ENCODE results near the gene RNU6-1.

Gene RNU6-1

DNA sequence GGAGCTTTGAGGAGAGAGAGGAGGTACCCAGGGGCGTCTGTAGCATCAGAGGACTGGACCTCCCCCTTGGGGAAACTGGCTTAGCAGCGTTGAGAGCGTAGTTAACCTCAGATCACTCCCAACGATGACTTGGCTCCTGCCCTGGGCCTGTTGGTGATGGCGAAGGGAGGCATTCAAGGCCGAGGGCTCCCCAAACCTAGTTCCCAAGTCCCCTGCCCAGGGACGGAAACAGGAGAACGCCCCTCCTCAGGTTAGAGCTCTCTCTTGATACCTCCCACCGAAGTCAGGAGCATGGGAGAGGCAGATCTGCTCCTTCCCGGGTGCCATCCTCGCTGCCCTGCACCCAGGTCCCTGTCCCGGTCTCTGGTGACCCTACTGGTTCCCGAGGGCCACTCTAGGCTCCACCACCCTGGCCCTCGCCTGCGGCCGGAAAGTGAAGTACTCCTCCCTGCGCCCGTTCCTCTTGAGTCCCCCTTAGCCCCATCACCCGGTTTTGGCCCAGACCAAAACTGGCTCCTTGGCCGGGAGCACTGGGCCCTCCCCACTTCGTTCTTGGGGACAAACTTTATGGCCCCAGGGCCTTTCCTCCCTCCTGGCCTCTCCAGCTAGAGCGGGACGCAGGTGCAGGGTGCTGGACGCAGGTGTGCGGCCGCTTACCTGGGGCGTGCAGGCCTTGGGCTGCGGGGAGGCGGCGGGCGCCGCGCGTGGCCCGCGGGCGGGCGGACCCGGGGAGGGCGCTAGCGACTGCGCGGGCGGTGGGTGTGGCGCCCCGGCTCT lies 17.1 kb downstream of the RNU6-1 start:
- no peak for DNase-seq (ENCODE audit: low read depth in 2 of 3, low spot score in 1 of 3)

DNA sequence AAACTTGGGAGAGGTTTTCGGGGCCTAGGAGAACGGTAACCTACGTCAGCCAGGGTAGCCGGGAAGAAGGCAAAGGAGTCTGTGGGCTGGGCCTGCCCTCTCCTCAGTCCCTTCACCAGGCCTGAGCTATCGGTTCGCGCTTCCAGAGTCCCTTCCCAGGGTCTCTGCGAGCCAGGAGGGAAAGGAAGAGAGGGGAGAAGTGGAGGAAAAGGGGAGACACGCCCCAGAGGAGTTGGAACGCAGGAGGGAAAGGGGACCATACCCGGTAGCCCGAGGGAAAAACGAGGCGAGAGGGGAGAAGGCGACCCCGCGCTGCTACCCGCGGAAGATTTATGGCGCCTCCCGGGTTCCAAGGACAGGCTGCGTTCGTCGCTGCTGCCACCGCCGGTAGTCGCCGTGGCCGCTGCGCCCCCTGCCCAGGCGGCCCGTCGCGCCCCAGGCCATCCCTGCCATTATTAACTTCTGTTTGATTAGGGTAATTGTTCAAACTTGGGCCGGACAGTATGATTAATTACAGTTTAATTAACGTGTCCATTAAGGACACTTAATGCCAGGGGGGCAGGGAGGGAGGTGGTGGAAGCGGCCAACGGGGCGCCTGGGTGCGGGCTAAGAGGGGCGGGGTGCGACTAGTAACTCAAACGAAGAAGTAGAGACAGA lies 17.9 kb downstream of the RNU6-1 start:
- no peak for DNase-seq (ENCODE audit: low read depth in 2 of 3, low spot score in 1 of 3)

DNA sequence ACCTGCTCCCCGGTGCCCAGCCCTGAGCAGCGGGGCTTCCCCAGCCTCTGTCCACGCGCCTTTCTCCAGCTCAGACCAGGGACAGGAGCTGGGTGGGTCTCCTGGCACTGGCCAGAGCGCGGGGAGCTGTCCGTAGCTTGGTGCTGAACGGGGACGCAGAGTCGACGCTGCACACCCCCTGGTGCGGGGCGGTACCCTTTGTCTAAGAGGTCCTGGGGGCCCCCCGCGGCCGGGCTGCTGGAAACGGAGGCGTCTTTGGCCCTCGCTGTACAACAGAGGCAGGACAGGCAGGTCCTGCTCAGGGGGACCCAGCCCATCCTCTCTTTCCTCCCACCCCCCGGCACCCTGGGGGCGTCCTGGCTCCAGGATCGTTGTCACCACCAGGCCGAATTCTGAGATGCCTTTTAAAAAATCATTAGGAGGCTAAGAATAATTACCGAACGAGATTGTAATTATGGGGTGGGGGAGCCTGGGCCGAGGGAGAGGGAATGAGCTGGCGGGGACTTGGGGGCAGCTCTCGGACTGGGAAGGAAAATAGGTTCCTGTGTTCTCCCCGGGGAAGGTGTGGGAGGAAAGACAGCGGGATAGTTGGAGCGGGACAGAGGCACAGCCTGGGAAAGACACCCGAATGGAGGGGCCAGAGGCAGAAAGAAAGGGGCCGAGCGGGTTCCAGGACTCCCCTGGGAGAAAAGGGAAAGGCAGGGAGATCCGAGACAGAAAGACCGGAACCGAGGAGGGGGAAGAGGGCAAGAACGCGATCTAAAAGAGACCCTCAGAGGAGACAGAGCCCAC lies 18.7 kb downstream of the RNU6-1 start:
- DNase-seq (ENCODE audit: low read depth in 2 of 3, low spot score in 1 of 3): no peak

DNA sequence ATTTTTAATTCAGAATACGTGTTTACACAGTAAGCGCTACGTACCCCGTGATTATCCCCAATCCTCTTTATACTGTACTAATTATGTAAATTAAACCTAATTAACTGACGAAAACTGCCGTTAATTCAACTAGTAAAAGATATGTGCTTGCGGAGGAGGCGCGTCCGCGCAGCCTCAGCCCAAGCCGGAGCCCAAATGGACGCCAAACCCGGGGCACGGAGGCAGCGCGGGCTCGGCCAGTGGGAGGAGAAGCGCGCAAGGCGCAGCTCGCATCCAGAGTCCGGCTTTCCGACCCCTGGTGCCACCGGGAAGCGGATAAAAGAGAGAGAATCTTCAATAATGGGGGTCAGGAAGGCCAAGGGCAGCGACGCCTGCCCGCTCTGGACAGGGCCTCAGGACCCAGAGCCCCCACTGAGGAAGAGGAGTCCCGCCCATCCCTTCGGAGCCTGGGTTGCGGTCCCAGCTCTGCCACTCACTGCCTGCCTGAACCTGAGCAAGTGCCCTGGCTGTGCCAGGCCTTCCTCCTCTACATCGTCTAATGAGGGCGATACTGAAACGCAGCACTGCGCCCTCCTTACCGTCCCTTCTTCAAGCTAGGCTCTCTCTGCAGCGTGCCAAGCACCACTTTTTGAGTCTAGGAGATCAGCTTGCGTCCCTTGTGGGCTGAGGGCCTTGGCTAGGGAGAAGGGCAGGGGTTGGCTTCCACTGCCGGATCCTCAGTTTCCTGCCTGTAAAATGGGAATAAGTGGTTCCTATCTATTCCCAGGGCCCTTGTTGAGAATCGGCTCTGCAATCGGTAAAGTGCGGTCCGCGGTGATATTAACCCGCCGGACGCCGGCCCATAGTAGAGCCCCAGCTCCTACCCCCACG lies 19.5 kb downstream of the RNU6-1 start:
- no peak for DNase-seq (ENCODE audit: low read depth in 2 of 3, low spot score in 1 of 3)

DNA sequence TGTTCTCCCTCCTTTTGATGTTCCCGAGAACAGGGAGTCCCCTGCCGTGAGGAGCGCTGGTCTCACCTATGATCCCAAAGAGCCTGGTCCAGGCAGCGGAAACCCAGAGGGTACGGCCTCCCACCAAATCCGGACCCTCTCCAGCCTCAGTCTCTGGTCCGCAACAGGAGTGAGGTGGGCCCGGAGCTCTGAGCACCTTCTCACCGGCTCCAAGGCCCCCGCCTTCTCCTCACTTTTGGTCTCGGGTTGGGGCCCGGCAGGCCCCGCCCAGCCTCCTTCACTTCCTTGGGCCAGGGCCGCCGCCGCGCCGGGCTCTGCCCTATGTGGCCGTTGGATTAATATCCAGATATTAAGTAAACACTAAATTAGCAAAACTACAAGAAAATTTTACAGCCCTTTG lies 20.2 kb downstream of the RNU6-1 start:
- DNase-seq (ENCODE audit: low read depth in 2 of 3, low spot score in 1 of 3): no peak

DNA sequence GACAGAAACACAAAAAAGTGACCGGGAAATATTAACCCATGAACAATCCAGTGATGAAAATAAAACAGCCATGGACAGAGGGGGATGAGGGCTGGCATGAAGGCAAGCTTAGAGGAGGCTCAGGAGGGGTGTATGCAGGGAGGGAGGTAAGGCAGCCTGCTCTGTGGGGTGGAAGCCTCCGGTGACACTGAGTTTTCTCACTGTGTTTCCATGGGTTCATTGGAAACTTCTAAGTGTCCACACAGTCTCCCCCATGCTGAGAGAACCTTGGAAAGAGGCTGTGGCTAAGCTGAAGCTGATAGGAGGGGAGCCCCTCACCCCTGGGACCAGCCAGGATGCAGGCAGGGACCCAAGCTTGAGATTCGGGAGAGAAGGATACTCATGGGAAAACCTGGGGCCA lies 21.4 kb downstream of the RNU6-1 start:
- DNase-seq (ENCODE audit: low read depth in 2 of 3, low spot score in 1 of 3): no peak

DNA sequence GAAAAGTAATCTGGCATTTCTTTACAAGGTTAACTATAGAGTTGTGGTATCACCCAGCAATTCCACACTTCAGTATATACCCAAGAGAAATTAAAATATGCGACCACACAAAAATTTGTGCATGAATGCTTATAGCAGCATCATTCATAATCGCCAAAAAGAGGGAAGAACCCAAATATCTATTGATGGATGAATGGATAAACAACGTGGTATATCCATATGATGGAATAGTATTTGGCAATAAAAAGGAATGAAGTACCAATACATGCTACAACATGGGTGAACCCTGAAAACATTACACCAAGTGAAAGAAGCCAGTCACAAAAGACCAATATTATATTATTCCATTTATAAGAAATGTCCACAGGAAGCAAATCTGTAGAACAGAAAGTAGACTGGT lies 23.2 kb downstream of the RNU6-1 start:
- DNase-seq (ENCODE audit: low read depth in 2 of 3, low spot score in 1 of 3): no peak

DNA sequence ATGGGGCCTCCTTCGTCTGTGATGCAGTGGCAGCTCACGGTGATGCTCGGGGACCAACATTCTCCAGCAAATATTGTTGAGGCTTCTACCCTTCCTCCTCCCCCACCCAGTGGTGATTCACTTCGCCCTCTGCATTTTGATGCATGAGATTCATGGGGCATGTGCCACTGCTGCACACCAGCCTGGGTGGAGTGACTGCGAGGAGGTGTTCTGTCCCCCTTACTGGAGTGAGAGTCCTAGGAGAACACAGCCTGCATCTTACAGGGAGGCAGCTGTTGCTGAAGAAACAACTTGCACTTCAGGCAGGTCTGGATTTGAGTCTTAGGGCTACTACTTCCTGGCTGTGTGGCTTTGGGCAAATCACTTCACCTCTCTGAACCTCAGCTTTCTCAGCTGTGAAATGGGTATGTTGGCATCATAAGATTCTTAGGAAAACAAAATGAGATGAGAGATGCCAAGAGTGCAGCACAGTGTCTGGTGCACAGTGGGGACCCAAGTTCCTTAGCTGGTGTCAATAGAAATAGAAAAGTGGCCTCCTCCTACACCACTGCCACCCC lies 24.7 kb downstream of the RNU6-1 start:
- DNase-seq (ENCODE audit: low read depth in 2 of 3, low spot score in 1 of 3): no peak

DNA sequence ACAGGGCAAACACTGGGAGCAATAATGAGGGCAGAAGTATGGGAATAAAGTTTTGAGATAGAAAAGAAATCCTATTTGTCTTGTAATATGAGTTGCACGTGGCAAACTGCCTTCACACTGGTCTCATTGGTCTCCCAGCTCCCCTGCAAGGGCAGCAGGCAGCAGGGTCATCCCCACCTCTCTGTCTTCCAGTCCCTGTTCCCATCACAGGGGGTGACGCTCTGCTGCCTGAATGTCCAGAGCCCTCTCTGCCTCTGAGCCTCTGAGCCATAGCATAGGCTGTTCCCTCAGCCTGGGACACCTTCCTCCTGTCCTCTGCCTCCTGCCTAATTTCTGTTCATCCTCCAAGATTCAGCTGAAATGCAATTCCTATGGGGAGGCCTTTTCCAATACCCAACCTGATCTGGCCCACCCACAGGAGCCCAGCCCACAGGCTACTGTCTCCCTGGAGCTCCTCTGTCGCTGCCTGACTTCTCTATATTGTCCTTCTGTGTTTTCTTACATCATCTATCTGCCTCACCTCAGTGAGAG lies 26.7 kb downstream of the RNU6-1 start:
- DNase-seq (ENCODE audit: low read depth in 2 of 3, low spot score in 1 of 3): no peak

DNA sequence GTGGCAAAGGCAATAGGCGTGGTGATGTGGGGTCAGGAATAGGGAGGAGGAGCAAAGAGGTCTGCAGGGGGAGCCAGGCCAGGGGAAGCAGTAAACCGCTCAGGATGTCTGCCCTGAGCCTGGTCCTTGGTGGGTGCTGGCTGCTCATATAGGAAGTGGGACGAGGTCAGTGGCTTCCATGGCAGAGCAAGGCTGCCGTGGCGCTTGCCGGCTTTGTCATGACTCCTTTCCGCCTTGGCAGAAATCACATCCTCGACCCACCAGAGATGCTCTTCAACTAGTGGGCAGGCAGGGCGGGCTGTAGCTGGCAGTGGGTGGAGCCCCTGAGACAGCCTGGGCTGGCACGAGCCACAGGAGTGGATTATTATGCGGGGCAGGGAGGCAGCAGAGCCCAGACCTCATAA lies 27.6 kb downstream of the RNU6-1 start:
- no peak for DNase-seq (ENCODE audit: low read depth in 2 of 3, low spot score in 1 of 3)

DNA sequence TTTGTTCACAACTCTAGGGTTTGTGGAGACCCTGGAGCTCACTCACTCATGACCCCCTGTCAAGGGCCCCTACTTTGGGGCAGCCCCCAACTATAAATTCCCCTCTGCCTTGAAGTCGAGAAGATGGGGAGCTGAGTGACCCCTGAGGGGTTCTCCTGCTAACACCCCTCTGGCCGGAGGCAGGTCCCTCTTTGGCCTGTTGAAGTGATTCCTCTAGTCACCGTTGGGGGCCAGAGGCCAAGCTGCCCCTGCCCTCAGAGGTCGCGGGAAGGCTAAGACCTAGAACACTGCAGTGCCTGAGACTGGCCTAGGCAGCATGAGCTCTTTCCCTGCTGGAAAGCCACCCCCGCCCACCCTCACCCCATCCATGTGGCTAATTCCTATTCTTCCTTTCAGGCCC lies 30.0 kb downstream of the RNU6-1 start:
- no peak for DNase-seq (ENCODE audit: low read depth in 2 of 3, low spot score in 1 of 3)

DNA sequence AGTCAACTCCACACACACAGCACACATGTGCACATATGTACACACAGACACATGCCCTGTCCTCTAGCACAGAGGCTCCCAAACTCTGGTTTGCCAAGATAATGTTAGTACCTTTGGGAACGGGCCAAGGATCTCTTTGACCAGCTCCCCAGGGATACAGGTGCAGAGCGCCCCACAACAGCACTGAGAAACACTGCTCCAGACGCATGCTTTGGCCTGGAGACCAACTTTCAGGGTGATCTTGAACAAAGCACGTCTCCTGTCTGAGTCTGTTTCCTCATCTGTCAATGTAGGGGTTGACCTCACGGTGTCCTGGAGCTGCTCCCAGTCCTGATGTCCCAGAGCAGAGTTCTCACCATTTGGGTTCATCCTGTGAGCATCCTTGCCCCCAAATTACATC lies 30.4 kb downstream of the RNU6-1 start:
- no peak for DNase-seq (ENCODE audit: low read depth in 2 of 3, low spot score in 1 of 3)

DNA sequence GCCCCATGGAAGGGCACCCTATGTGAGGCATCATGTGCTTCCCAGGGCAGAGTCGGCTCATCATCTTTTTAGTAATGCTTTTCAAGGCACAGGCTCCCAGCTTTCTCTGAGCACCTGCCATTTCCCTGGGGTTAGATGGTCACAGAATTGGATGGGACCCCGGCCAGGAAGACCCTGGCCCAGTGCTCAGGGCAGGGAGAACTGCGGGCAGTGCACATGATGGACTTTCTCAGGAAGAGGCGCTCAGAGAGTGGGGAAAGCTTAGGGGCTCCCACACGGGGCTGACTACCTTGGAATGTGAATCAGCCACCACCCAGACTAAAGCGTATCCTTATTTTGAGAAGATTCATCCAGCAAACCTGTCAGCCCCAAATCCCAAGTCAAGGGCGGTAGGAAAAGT lies 31.0 kb downstream of the RNU6-1 start:
- DNase-seq (ENCODE audit: low read depth in 2 of 3, low spot score in 1 of 3): no peak

DNA sequence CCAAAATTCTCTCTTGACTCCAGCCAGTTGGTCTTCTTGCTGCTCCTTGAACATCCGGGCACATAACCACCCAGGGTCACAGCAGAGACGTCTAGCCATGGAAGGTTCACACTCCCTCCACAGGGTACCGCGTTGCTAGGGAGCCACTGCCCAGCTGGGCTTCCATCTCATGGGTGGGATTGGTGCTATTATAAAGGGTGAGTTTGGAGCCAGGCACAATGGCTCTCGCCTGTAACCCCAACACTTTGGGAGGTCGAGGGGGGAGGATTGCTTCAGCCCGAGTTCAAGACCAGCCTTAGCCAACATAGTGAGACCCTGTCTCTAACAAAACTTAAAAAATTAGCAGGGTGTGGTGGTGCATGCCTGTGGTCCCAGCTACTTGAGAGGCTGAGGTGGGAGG lies 32.0 kb downstream of the RNU6-1 start:
- DNase-seq (ENCODE audit: low read depth in 2 of 3, low spot score in 1 of 3): no peak

DNA sequence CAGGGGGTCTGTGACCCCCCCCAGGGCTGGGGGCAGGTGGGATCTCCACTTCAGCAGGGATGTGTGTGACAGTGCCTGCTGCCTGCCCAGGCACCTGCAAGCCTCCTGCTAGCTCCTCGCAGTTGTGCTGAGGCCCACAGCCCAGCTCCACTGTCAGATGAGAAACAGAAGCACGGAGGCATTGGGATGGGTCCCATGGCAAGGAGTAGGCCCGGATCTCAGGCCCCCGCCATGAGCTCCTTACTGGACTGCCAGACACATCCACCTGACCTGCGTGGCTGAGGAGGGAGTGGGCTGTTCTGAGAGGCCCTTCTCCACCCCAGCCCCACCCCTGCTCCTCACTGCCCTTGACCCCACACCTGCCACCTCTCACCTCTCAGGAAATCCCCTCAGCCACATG lies 32.7 kb downstream of the RNU6-1 start:
- no peak for DNase-seq (ENCODE audit: low read depth in 2 of 3, low spot score in 1 of 3)

DNA sequence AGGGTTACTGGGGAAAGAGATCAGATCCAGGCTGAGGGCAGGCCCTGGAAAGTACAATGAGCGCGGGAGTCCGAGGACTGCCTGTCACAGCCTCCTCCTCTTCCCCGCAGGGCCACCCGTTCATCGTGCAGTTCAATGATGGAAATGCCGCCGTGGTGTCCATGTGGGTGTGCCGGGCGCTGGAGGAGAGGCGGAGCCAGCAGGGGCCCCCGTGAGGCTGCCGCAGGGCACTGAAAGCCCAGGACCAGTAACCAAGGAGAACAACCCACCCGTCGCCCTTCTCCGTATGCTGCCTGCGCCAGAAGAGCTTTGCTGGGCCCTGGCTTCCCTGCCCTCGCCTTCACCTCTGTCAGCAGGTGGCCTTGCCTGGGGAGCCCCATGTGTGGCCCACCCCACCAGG lies 33.3 kb downstream of the RNU6-1 start:
- DNase-seq (ENCODE audit: low read depth in 2 of 3, low spot score in 1 of 3): no peak

DNA sequence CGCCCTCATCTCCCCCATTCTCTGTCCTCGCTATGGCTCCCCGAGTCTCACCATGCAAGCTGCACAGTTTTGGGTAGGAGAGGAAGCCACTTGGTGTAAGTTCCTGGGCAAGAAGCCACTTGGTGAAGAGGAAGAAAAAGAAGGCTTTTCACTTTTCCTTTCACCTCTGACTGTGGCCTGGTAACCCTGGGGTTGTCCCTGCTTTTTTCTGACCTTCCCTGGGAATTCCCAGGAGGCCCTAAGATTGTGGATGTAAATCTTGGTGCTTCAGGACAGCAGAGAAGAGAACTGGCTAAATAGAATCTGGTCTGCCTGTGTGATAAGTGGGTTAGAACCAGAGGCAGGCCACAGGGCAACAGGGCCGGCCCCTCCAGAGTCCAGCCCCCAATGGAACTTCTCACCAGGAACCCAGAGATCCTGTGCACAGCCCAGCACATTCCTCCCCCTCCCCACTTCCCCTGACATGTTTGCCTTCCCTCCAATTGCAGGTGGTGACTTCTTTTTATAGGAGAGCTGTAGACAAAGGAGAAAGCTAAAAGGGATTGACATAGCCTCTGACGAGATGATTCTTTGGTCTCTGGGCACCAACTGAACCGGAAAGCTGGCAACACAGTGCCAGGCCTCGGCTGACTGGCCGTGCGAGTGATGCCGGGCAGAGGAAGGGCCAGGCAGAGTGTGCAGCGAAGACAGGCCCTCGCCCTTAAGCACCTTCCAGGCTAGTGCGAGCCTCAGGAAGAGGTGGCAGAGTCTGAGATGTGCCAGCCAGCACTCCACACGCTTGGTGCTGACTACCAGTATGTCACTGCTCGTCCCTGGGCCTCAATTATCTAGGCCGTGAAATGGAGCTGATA lies 34.0 kb downstream of the RNU6-1 start:
- DNase-seq (ENCODE audit: low read depth in 2 of 3, low spot score in 1 of 3): no peak

DNA sequence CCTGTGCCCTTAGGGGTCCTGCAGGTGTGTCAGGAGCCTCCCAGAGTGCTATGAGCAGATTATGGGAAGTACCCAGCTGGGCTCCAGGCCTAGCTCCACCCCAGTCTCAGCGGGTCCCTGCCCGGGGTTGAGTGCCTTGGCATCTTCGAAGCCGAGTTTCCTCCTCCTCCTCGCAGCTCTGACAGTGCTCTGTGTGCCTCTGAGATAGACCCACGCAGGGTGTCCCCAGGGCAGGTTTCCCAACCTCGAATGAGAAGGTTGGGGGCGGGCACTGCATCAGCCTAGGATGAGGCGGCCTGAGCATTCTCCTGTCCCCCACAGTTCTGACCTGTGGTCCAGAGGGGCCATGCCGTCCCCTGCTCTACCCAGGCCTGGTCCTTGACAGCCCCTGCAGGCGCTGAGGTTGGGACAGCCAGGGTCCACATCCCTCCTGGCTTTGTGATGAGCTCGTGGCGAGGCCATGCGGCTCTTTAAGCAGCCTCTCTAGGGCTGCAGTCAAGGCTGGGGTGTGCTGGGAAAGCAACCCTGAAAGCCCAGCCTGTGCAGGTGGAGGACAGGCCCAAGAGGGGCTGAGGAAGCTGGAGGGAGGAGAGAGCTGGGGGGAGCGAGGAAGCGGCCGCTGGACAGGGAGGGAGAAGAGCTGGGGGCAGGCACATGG lies 34.7 kb downstream of the RNU6-1 start:
- no peak for DNase-seq (ENCODE audit: low read depth in 2 of 3, low spot score in 1 of 3)
